Natural killer cell (primary cell): ENCODE measurements around the gene CACNA2D3. TPM values are rescaled to one million over a fixed set of nuclear protein-coding genes. Genes with fewer than 3 reads are reported as not detected.

ENCODE experiments used
- ATAC-seq, 3 donors: fragments of 150-1000 bp in 2 of 3; fragments of 200-7000 bp in 1 of 3; cut with Tn5 transposase; 1 replicate in 1 of 3; 2 replicates in 2 of 3; pipeline ENCODE4 v1.10.0; 2021; ENCODE audit warnings: mild to moderate bottlenecking in 2 of 3, moderate library complexity in 2 of 3
- DNase-seq, 2 donors: peaks; one replicate each; pipeline versions ENCODE4 v3.0.0 to v3.0.0-alpha.2; 2013 to 2021; ENCODE audit warnings: mixed read lengths in 1 of 2
- H3K27ac ChIP-seq: one replicate; pipeline ENCODE4 v1.5.1; 2013; ENCODE audit warnings: mild to moderate bottlenecking, low read length
- H3K27me3 ChIP-seq: one replicate; pipeline ENCODE4 v1.6.1; 2013; ENCODE audit warnings: low read length; ENCODE audit not compliant: control insufficient read depth, insufficient read depth
- H3K36me3 ChIP-seq: one replicate; pipeline ENCODE4 v1.6.1; 2013; ENCODE audit warnings: low read length; ENCODE audit not compliant: control insufficient read depth, insufficient read depth
- H3K4me1 ChIP-seq: one replicate; pipeline ENCODE4 v1.6.1; 2013; ENCODE audit warnings: low read length; ENCODE audit not compliant: control insufficient read depth, insufficient read depth
- H3K4me3 ChIP-seq: one replicate; pipeline ENCODE4 v1.5.1; 2013; ENCODE audit warnings: low read length
- H3K9me3 ChIP-seq: one replicate; pipeline ENCODE4 v1.6.1; 2013; ENCODE audit warnings: low read length; ENCODE audit not compliant: control insufficient read depth, insufficient read depth
- H3K27ac Mint-ChIP-seq, 2 donors: one replicate each; pipeline ENCODE4 v1.8.0; 2022; ENCODE audit warnings: mild to moderate bottlenecking in 2 of 2, mixed read lengths in 2 of 2, moderate library complexity in 1 of 2
- H3K27me3 Mint-ChIP-seq, 2 donors: one replicate each; pipeline ENCODE4 v1.8.0; 2022; ENCODE audit warnings: low read depth in 2 of 2, mixed read lengths in 2 of 2
- H3K36me3 Mint-ChIP-seq: one replicate; pipeline ENCODE4 v1.8.0; 2022; ENCODE audit warnings: mixed read lengths
- H3K4me1 Mint-ChIP-seq, 2 donors: one replicate each; pipeline ENCODE4 v1.8.0; 2022; ENCODE audit warnings: mixed read lengths in 2 of 2
- H3K4me3 Mint-ChIP-seq: one replicate; pipeline ENCODE4 v1.8.0; 2022; ENCODE audit warnings: mild to moderate bottlenecking, moderate library complexity, mixed read lengths
- H3K9me3 Mint-ChIP-seq, 2 donors: one replicate each; pipeline ENCODE4 v1.8.0; 2022; ENCODE audit warnings: mixed read lengths in 2 of 2
- WGBS: methylation state at CpG from one replicate; pipeline ENCODE4 v1.1.7; 2013; ENCODE audit warnings: missing lambda C conversion rate; ENCODE audit not compliant: insufficient coverage; 5-methylcytosine and 5-hydroxymethylcytosine counted together
- intact Hi-C: fragments of 100-400 bp; cut with micrococcal nuclease; formaldehyde crosslinking; loops from one replicate; pipeline ENCODE4 v1.14.2; 2022
- total RNA-seq, 4 donors: library from RNA; stranded (reverse); fragments of 120-200 nt in 1 of 4; gene quantifications; one replicate each; pipeline versions ENCODE4 v1.2.3 to v1.2.4, GENCODE V29; 2013 to 2022
- TF ChIP-seq, protein P1 (sequence below): fragments of 200-600 bp; IDR thresholded peaks from one replicate; pipeline ENCODE4 v1.8.0; 2022; ENCODE audit warnings: antibody characterized with exemption

Gene CACNA2D3
- total RNA-seq, 3 donors from 2014 or later (not counting 1 experiment from before 2014, with no cell fraction given): 0.49 TPM; not detected in 2

GRCh38 chr3:54543446-54543845, 421.1 kb downstream of the CACNA2D3 start:
- H3K36me3 Mint-ChIP-seq: no peaks in the 10 kb centered on the region

GRCh38 chr3:54547051-54547450, 424.7 kb downstream of the CACNA2D3 start:
- no peak for ATAC-seq
- TF ChIP-seq, protein P1, sequence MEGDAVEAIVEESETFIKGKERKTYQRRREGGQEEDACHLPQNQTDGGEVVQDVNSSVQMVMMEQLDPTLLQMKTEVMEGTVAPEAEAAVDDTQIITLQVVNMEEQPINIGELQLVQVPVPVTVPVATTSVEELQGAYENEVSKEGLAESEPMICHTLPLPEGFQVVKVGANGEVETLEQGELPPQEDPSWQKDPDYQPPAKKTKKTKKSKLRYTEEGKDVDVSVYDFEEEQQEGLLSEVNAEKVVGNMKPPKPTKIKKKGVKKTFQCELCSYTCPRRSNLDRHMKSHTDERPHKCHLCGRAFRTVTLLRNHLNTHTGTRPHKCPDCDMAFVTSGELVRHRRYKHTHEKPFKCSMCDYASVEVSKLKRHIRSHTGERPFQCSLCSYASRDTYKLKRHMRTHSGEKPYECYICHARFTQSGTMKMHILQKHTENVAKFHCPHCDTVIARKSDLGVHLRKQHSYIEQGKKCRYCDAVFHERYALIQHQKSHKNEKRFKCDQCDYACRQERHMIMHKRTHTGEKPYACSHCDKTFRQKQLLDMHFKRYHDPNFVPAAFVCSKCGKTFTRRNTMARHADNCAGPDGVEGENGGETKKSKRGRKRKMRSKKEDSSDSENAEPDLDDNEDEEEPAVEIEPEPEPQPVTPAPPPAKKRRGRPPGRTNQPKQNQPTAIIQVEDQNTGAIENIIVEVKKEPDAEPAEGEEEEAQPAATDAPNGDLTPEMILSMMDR: no peak
- H3K27me3 ChIP-seq: no peaks in the 10 kb centered on the region
- H3K36me3 Mint-ChIP-seq: no peaks in the 10 kb centered on the region
- no peak overlapping the region for H3K4me3 ChIP-seq
- peaks cover 0 to 3% of the 10 kb centered on the region in 2 donors for H3K27me3 Mint-ChIP-seq
- no peak for DNase-seq
- intact Hi-C loops: no loop called here
- no peaks in the 10 kb centered on the region for H3K4me1 Mint-ChIP-seq
- H3K27ac ChIP-seq: no peak overlapping the region
- H3K4me3 Mint-ChIP-seq: no peak overlapping the region
- H3K27ac Mint-ChIP-seq: no peak overlapping the region
- peaks cover 9 to 12% of the 10 kb centered on the region in 2 donors for H3K9me3 Mint-ChIP-seq
- H3K36me3 ChIP-seq: no peaks in the 10 kb centered on the region
- no peaks in the 10 kb centered on the region for H3K9me3 ChIP-seq
- H3K4me1 ChIP-seq: no peaks in the 10 kb centered on the region
- WGBS: 78% methylated on average over 2 of the region's 2 CpGs

More at GRCh38 chr3:54543446-54543845, 421.1 kb downstream of the CACNA2D3 start:
- Histone ChIP-seq H3K4me1 (no peaks in the 10 kb centered on the region), H3K36me3 (no peaks in the 10 kb centered on the region), H3K27ac (no peak overlapping the region), H3K9me3 (no peaks in the 10 kb centered on the region), H3K4me3 (no peak overlapping the region), H3K27me3 (no peaks in the 10 kb centered on the region)
- DNase-seq (no peak), ATAC-seq (no peak)
- Mint-ChIP-seq H3K27ac (no peak overlapping the region), H3K27me3 (no peaks in the 10 kb centered on the region), H3K4me1 (no peaks in the 10 kb centered on the region), H3K4me3 (no peak overlapping the region), H3K9me3 (peaks cover 4 to 10% of the 10 kb centered on the region in 2 donors)
- TF ChIP-seq, protein P1: no peak
- WGBS: 43% methylated on average over 3 of the region's 3 CpGs
- intact Hi-C loops: no loop called here

DNA sequence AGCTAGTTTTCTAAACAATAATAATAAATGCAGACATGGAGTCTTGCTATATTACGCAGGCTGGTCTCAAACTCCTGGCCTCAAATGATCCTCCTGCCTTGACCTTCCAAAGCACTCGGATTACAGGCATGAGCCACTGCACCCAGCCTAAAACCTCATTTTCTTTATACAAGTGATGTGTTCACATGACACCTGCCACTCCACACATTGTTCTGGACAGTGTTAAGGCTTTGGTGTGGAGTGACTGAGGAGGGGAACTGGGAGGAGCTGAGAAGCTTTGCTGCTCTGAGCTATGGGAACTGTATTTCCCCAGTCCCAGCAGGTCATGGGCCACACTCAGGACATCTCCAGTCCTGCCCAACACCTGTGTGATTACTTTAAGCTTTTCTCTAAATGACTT, 425.5 kb downstream of the CACNA2D3 start:
- TF ChIP-seq, protein P1: no peak
- DNase-seq (no peak), ATAC-seq (no peak)
- Histone ChIP-seq H3K9me3 (no peaks in the 10 kb centered on the region), H3K36me3 (no peaks in the 10 kb centered on the region), H3K4me3 (no peak overlapping the region), H3K27me3 (no peaks in the 10 kb centered on the region), H3K27ac (no peak overlapping the region), H3K4me1 (no peaks in the 10 kb centered on the region)
- H3K36me3 Mint-ChIP-seq: no peaks in the 10 kb centered on the region
- no peak overlapping the region for H3K4me3 Mint-ChIP-seq
- peaks cover 0 to 3% of the 10 kb centered on the region in 2 donors for H3K27me3 Mint-ChIP-seq
- WGBS: 74% methylated on average over 2 of the region's 2 CpGs
- H3K27ac Mint-ChIP-seq: no peak overlapping the region
- intact Hi-C loops: no loop called here
- H3K4me1 Mint-ChIP-seq: no peaks in the 10 kb centered on the region
- peaks cover 9 to 12% of the 10 kb centered on the region in 2 donors for H3K9me3 Mint-ChIP-seq

GRCh38 chr3:54549607-54550220, 427.4 kb downstream of the CACNA2D3 start:
- ATAC-seq: no peak
- TF ChIP-seq, protein P1: no peak

More at GRCh38 chr3:54549607-54550220, 427.4 kb downstream of the CACNA2D3 start:
- no peaks in the 10 kb centered on the region for H3K9me3 ChIP-seq
- H3K27me3 Mint-ChIP-seq: peaks cover 0 to 3% of the 10 kb centered on the region in 2 donors
- peaks cover 6 to 9% of the 10 kb centered on the region in 2 donors for H3K9me3 Mint-ChIP-seq
- H3K27ac Mint-ChIP-seq: no peak overlapping the region
- no peak for DNase-seq
- 88% methylated on average over 10 of the region's 10 CpGs for WGBS
- H3K36me3 ChIP-seq: no peaks in the 10 kb centered on the region
- no peak overlapping the region for H3K27ac ChIP-seq
- H3K4me1 Mint-ChIP-seq: no peaks in the 10 kb centered on the region
- H3K27me3 ChIP-seq: no peaks in the 10 kb centered on the region
- intact Hi-C loops: no loop called here
- H3K4me1 ChIP-seq: no peaks in the 10 kb centered on the region
- no peaks in the 10 kb centered on the region for H3K36me3 Mint-ChIP-seq
- H3K4me3 Mint-ChIP-seq: no peak overlapping the region
- no peak overlapping the region for H3K4me3 ChIP-seq
